GM04504 (cell line): ENCODE results near the gene MTMR3.

Source experiments
- DNase-seq: peaks from one replicate; pipeline ENCODE4 v3.0.0-alpha.2; 2012; ENCODE audit warnings: low read depth

MTMR3 gene

GRCh38 chr22:29870574-29870973, 12.4 kb upstream of the MTMR3 start:
- DNase-seq, result no peak

GRCh38 chr22:29871684-29872083, 11.3 kb upstream of the MTMR3 start:
- no peak for DNase-seq

- no peak for DNase-seq
These were observed 10.7 kb upstream of the MTMR3 start for GRCh38 chr22:29872144-29872893.

DNA sequence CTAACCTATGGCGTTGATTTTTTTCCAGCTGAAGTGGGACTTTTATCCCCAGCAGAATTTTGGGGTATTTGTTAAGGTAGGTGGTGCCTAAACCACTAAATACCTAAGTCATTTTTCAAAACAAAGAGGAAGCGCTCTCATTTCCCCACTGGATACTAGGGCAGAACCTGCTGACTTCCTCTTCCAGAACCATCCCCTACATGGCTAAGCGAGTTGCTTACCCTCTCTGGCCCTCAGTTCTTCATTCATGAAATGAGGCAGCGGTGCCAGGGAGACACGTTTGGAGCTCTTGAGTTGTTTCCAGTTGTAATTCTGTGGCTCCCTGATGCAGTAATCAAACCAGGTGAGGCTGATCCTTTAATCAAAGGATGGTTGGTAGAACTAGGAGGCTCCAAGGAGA, 10.0 kb upstream of the MTMR3 start:
- no peak for DNase-seq

GRCh38 chr22:29873943-29874342, 9.0 kb upstream of the MTMR3 start:
- no peak for DNase-seq

GRCh38 chr22:29877620-29878019, 5.4 kb upstream of the MTMR3 start:
- peak; percentile 42 for DNase-seq

DNA sequence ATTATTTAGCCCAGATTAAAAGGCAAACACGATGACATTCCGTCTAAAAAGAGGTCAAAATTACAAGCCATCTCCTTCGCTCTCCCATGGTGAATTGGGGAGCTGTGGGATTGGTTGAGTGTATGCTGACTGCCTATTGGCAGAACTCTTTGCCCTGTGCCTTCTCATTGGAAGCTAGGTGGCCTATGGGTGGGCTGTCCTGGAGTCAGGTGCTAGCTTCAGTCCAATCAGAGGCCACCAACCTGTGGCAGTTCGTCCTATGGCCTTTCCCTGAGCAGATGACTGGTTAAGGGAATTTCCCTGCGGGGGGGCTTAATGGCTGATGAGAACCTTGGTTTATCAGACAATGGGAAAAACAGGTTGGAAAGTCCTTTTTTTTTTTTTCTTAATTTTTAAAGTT, 3.2 kb upstream of the MTMR3 start:
- no peak for DNase-seq

GRCh38 chr22:29882716-29883044, 294 bp upstream of the MTMR3 start:
- DNase-seq, result no peak

- no peak for DNase-seq
These were observed 762 bp downstream of the MTMR3 start for GRCh38 chr22:29883775-29884097.

GRCh38 chr22:29885610-29886009, 2.6 kb downstream of the MTMR3 start:
- DNase-seq, result no peak

- no peak for DNase-seq
These were observed 3.6 kb downstream of the MTMR3 start for GRCh38 chr22:29886596-29886995.

DNA sequence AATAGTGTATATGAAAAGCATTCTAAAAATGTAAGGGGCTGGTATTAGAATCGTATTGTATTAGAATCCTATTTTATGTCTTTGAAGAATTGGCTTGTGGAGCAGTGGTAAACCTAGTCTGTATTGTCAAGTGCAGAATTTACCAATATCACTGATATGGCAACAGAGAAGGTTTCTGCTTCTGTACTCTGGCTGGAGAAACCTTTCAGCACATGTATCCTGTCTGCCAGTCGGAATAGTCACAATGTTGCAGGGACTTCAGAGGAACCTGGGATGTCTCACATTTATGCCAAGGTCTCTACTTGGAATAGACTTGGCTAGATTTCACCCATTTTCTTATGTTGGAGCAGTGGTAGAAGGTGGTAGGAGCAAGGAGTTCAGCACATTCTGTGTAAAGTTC, 4.4 kb downstream of the MTMR3 start:
- DNase-seq, result no peak

- DNase-seq, result no peak
These were observed 7.8 kb downstream of the MTMR3 start for GRCh38 chr22:29890760-29891159.

DNA sequence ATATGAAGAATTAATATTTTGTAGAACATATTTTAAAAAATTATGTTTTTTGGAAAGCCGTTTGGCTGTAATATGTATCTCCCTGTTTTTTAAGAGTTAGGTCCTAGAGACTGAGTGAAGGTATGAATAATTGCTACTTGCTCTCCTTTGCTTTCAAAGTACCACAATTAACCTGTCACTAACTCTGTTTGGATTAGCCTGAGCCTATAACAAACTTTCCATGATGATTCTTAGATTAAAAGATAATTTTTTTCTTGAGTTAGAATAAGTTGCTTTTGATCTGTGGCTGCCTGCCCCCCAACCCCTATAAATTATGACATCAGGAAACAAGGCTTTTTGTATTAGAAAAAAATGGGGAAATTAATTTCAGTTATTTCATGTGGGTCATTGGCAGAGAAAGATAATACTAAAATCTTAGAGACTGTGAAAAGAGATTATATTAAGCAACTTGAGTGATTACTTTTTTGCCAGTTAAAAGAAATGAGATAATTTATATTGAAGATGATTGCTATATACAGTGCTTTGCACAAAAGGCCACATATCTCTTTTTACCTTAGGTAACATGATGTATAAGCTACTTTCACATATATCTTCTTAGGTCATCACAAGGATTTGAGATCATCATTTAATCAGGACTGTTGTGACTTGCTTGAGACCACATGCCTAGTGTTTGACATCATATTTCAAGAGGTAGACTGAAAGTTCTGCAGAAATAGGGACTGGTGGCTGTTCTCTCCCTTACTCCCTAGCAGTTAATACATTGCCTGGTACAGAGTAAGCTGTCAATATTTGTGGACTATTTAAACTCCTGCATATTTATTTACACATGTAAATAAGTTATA, 9.6 kb downstream of the MTMR3 start:
- DNase-seq, result no peak

DNA sequence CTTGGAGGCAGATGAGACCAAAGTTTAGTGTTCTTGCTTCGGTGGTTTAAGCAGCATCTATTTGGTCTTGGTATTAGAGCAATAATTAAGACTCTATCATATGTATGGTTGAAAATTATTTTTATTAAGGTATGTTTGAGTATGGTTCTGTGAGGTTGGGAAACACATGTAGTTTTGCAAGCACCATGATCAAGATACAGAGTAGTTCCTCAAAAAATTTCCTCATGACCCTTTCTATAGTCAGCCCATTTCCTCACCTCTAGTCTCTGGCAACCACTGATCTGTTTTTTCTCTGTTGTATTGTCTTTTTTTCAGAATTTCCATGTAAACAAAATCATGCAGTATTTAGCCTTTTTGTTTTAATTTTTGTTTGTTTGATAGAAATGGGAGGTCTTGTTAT, 18.4 kb downstream of the MTMR3 start:
- DNase-seq, result no peak

DNA sequence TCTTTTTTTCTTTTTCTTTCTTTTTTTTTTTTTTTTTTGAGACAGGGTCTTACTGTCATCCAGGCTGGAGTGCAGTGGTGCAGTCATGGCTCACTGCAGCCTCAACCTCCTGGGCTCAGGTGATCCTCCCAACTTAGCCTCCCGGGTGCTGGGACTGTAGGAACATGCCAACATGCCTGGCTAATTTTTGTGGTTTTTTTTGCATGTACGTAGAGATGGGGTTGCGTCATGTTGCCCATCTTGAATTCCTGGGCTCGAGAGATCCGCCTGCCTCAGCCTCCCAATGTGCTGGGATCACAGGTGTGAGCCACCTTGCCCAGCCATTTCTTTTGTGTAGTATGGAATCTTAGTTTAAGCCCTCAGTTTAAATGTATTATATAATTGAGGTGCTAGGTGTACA, 20.4 kb downstream of the MTMR3 start:
- DNase-seq, result no peak

- no peak for DNase-seq
These were observed 21.0 kb downstream of the MTMR3 start for GRCh38 chr22:29904020-29904419.

GRCh38 chr22:29907753-29908515, 25.0 kb downstream of the MTMR3 start:
- peak; percentile 78 for DNase-seq

GRCh38 chr22:29912141-29912540, 29.2 kb downstream of the MTMR3 start:
- no peak for DNase-seq

GRCh38 chr22:29912605-29913398, 29.8 kb downstream of the MTMR3 start:
- DNase-seq, result peak; percentile 77

DNA sequence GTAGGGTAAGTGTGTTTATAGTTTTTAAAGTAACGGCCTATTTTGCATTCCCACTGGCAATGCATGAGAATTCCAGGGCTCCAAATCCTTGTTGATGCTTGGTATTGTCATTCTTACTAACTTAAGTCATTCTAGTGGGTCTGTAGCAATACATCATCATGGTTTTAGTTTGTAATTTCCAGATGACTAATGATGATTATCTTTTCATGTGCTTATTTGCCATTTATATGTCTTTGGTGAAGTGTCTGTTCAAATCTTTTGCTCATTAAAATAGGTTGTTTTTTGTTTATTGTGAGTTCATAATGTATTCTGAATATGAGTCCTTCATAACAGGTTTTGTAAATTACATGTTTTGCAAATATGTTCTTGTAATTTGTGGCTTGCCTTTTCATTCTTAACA, 31.2 kb downstream of the MTMR3 start:
- peak; percentile 57 for DNase-seq

GRCh38 chr22:29914991-29915533, 32.1 kb downstream of the MTMR3 start:
- no peak for DNase-seq
